Suprapubic skin (tissue), 4 donors: ENCODE data around the gene CFAP46. TPM values are rescaled to one million over a fixed set of nuclear protein-coding genes. Genes with fewer than 3 reads are reported as not detected.

ENCODE experiments used
- DNase-seq, 2 donors: peaks; one replicate each; pipeline ENCODE4 v3.0.0-alpha.2; 2019; ENCODE audit warnings: low spot score in 2 of 2
- H3K27ac ChIP-seq: fragments of 200-600 bp; sonication (generic); one replicate; pipeline ENCODE4 v1.5.1; 2019
- H3K27me3 ChIP-seq: fragments of 200-600 bp; sonication (generic); one replicate; pipeline ENCODE4 v1.5.1; 2019
- H3K36me3 ChIP-seq: fragments of 200-600 bp; sonication (generic); one replicate; pipeline ENCODE4 v1.5.1; 2019
- H3K4me1 ChIP-seq: fragments of 200-600 bp; sonication (generic); one replicate; pipeline ENCODE4 v1.5.1; 2019
- H3K4me3 ChIP-seq: fragments of 200-600 bp; sonication (generic); one replicate; pipeline ENCODE4 v1.5.1; 2019; ENCODE audit warnings: mild to moderate bottlenecking
- H3K9me3 ChIP-seq: fragments of 200-600 bp; sonication (generic); one replicate; pipeline ENCODE4 v1.5.1; 2019
- CTCF ChIP-seq, 2 donors: fragments of 200-600 bp in 1 of 2; fragments of 450-650 bp in 1 of 2; sonication (generic) in 1 of 2; IDR thresholded peaks; one replicate each; pipeline ENCODE4 v1.5.1; 2016 to 2019; ENCODE audit warnings: antibody characterized with exemption in 2 of 2, mild to moderate bottlenecking in 1 of 2, moderate library complexity in 1 of 2
- EP300 ChIP-seq: sonication (generic); formaldehyde crosslinking; IDR thresholded peaks from one replicate; pipeline ENCODE4 v1.6.1; 2017; ENCODE audit warnings: antibody characterized with exemption
- POLR2A ChIP-seq, 2 donors: fragments of 450-650 bp; IDR thresholded peaks; one replicate each; pipeline ENCODE4 v1.6.1; 2017; ENCODE audit warnings: antibody characterized with exemption in 2 of 2, mild to moderate bottlenecking in 2 of 2, moderate library complexity in 2 of 2
- POLR2AphosphoS5 ChIP-seq, 3 donors: sonication (generic); formaldehyde crosslinking; IDR thresholded peaks; one replicate each; pipeline ENCODE4 v1.6.1; 2017; ENCODE audit warnings: antibody characterized with exemption in 3 of 3
- WGBS: methylation state at CpG from one replicate; pipeline ENCODE4 v1.1.5; 2018; 5-methylcytosine and 5-hydroxymethylcytosine counted together
- total RNA-seq, 4 donors: library from RNA; depleted of rRNA; stranded (reverse); fragments of >200 nt; gene quantifications; one replicate each; pipeline ENCODE4 v1.1.0, GENCODE V29; 2016

The CFAP46 gene
- total RNA-seq, 4 donors from 2014 or later = 0.11 to 0.21 TPM; not detected in 2

- 92% methylated on average over 32 of the region's 32 CpGs for WGBS
- Histone ChIP-seq H3K4me1 (peaks cover 8% of the 10 kb centered on the region), H3K4me3 (no peak overlapping the region), H3K27ac (no peak overlapping the region), H3K27me3 (peaks cover 32% of the 10 kb centered on the region), H3K36me3 (no peaks in the 10 kb centered on the region), H3K9me3 (peaks cover 4% of the 10 kb centered on the region)
- peak in 1 of 2 donors; percentile 30 for DNase-seq
- TF ChIP-seq POLR2AphosphoS5 (IDR thresholded peaks at IDR 0.05) = no peak
- TF ChIP-seq CTCF (IDR thresholded peaks at IDR 0.05) = no peak
- TF ChIP-seq POLR2A (IDR thresholded peaks at IDR 0.05) = no peak
- TF ChIP-seq EP300 = no peak
These were observed 83.1 kb downstream of the CFAP46 start for GRCh38 chr10:132859084-132859855.

DNA sequence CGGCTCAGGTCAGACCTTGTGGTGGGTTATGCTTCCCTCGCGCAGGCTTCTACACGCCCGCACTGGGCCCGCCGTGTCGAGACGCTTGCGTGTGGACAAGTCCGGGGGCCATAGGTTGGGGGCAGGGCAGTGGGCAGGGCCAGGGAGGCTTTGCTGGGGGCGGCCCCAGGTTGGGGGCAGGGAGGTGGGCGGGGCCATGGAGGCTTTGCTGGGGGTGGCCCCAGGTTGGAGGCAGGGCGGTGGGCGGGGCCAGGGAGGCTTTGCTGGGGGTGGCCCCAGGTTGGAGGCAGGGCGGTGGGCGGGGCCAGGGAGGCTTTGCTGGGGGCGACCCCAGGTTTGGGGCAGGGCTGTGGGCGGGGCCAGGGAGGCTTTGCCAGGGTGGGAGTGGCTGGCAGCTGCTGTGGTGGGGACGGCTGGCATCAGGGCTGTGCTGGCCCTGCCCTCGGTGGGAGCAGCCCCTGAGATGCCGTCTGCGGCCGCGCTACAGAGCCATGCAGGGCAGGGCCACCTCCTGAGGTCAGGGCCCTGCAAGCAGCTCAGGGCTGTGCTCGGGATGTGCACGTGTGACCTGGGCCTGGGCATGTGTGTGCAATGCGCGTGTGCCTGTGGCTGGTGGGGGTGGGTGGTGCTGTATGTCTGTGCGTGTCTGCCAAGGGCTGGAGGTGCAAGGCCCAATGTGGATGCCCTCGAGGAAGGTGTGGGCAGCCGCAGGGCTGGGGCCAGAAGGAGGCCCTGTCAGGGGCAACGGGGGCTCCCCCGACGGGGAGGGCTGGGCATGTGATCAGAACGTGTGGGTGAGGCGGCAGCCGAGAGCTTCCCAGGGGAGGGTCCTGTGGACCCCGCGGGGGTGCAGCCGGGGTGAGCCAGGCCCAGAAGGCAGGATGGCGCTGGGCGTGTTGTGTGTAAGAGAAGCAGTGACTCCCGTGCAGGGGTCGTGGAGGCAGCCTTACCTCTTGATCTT, 84.0 kb downstream of the CFAP46 start:
- no peak for TF ChIP-seq POLR2A (IDR thresholded peaks at IDR 0.05)
- H3K4me3 ChIP-seq = no peak overlapping the region
- no peak overlapping the region for H3K27ac ChIP-seq
- peaks cover 8% of the 10 kb centered on the region for H3K4me1 ChIP-seq
- H3K27me3 ChIP-seq = peaks cover 27% of the 10 kb centered on the region
- WGBS = 82% methylated on average over 21 of the region's 45 CpGs
- peak; percentile 55 to 67 for DNase-seq
- H3K36me3 ChIP-seq = no peaks in the 10 kb centered on the region
- H3K9me3 ChIP-seq = peaks cover 4% of the 10 kb centered on the region

DNA sequence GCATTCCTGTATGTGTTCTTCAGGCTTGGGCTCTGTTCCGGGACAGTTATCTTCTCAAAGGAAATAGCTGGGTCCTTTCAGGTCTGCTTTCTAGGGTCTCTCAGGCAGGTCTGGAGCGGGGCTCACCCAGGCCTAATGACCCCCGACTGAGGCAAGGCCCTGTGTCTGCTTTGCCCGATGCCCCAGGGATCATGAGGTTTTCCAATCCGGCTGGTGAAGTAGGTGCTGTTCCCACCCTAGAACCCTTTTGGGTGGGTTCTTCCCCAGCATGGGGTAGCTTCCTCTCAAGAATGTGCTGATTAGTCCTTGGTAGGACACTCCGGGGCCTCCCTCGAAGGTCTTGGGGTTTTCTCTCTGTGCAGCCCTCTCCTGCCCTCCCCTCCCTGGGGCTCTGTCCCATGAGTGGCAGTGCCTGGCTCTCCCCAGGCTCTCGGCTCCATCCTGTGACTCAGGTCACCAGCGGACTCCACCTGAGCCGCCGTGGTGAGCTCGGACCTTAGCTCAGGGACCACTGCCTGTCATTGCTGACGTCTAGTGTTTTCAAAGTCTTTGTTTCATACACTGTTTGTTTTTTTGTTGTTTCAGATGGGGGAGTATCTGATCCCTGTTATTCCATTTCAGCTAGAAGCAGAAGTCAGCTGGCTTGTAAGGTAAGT, 85.4 kb downstream of the CFAP46 start:
- WGBS = 92% methylated on average over 13 of the region's 13 CpGs
- TF ChIP-seq EP300 (no peak), POLR2A (IDR thresholded peaks at IDR 0.05) (no peak), POLR2AphosphoS5 (IDR thresholded peaks at IDR 0.05) (no peak), CTCF (IDR thresholded peaks at IDR 0.05) (no peak)
- peak in 1 of 2 donors; percentile 30 for DNase-seq
- H3K4me3 ChIP-seq = no peak overlapping the region
- no peaks in the 10 kb centered on the region for H3K36me3 ChIP-seq
- H3K27me3 ChIP-seq = peaks cover 18% of the 10 kb centered on the region
- H3K27ac ChIP-seq = no peak overlapping the region
- H3K4me1 ChIP-seq = no peaks in the 10 kb centered on the region
- peaks cover 4% of the 10 kb centered on the region for H3K9me3 ChIP-seq

DNA sequence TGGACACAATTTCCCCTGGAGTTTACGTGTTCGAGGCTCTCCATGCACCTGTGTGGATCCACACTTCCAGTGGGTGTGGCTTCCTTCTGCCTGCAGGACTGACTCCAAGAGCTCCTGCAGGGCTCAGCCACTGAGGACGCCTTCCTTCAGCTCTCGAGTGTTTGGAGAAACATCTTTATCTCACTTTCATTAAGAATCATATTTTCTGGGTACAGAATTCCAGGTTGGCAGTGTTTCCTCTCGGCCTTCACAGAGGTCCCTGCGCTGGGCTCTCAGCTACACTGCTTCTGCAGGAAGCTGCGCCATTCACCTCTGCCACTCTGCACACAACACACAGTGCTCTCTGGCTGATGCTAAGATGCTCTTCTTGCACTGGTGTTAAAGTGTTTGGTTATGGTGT, 86.5 kb downstream of the CFAP46 start:
- 87% methylated on average over 7 of the region's 7 CpGs for WGBS
- peaks cover 4% of the 10 kb centered on the region for H3K9me3 ChIP-seq
- DNase-seq = no peak
- H3K4me1 ChIP-seq = no peaks in the 10 kb centered on the region
- no peak overlapping the region for H3K4me3 ChIP-seq
- H3K36me3 ChIP-seq = no peaks in the 10 kb centered on the region
- H3K27me3 ChIP-seq = peaks cover 9% of the 10 kb centered on the region
- TF ChIP-seq POLR2A (IDR thresholded peaks at IDR 0.05) (no peak), CTCF (IDR thresholded peaks at IDR 0.05) (no peak), EP300 (no peak), POLR2AphosphoS5 (IDR thresholded peaks at IDR 0.05) (no peak)
- no peak overlapping the region for H3K27ac ChIP-seq

- Histone ChIP-seq H3K36me3 (no peaks in the 10 kb centered on the region), H3K4me3 (no peak overlapping the region), H3K27me3 (peaks cover 31% of the 10 kb centered on the region), H3K9me3 (peaks cover 4% of the 10 kb centered on the region), H3K27ac (no peak overlapping the region), H3K4me1 (no peaks in the 10 kb centered on the region)
- 96% methylated on average over 22 of the region's 22 CpGs for WGBS
- TF ChIP-seq POLR2A (IDR thresholded peaks at IDR 0.05) (no peak), POLR2AphosphoS5 (IDR thresholded peaks at IDR 0.05) (no peak), EP300 (no peak), CTCF (IDR thresholded peaks at IDR 0.05) (no peak)
- DNase-seq = peak in 1 of 2 donors; percentile 22
These were observed 90.9 kb downstream of the CFAP46 start for GRCh38 chr10:132851451-132851850.
